ENCODE results near the gene ERMARD. TPM values are rescaled to one million over a fixed set of nuclear protein-coding genes. Genes with fewer than 3 reads are reported as not detected.

The ERMARD gene
- total RNA-seq, 4 donors from 2014 or later, result 12.0 to 30.5 (median 25.2) TPM

- H3K4me3 ChIP-seq (ENCODE audit: low read depth, poor library complexity, severe bottlenecking), result no peak overlapping the region
- intact Hi-C loops (cut with DNase I; ENCODE audit: low total_unique reads), result no loop called here
- TF ChIP-seq CTCF (IDR thresholded peaks at IDR 0.05) (no peak), POLR2A (IDR thresholded peaks at IDR 0.05) (no peak)
- WGBS, 2 donors, result 91 to 93% methylated on average over 12 of the region's 12 CpGs
- peak in 1 of 2 donors; percentile 40 for DNase-seq (ENCODE audit: low spot score in 2 of 2)
These were observed 74.3 kb downstream of the ERMARD start for GRCh38 chr6:169825558-169826225.

- no peak for DNase-seq (ENCODE audit: low spot score in 2 of 2)
- TF ChIP-seq POLR2A (IDR thresholded peaks at IDR 0.05), result no peak
- no peak for TF ChIP-seq CTCF (IDR thresholded peaks at IDR 0.05)
- intact Hi-C loops (cut with DNase I; ENCODE audit: low total_unique reads), result no loop called here
- H3K4me3 ChIP-seq (ENCODE audit: low read depth, poor library complexity, severe bottlenecking), result no peak overlapping the region
These were observed 75.3 kb downstream of the ERMARD start for GRCh38 chr6:169826697-169827096.

DNA sequence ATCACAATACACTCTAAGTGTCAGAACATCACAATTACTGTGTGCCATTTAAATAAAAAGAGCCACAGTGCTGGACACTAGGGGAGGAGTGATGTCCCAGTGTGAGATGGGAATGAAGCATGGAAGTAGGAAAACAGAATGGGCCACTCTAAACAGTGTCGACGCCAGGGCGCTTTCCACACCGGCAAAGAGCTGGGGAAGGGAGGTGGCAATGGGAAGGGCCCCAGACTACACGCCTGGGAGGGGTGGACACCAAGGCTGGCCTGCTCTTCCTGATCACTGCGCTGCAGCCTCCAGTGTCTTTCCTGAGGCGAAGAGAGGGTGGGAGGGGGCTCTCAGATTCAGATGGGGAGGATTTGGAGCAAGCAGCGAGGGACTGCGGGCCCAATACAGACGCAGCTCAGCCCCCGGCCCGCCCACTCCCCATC lies 75.9 kb downstream of the ERMARD start:
- TF ChIP-seq POLR2A (IDR thresholded peaks at IDR 0.05) (no peak), CTCF (IDR thresholded peaks at IDR 0.05) (no peak)
- intact Hi-C loops (cut with DNase I; ENCODE audit: low total_unique reads), result no loop called here
- peak in 1 of 2 donors; percentile 46 for DNase-seq (ENCODE audit: low spot score in 2 of 2)
- no peak overlapping the region for H3K4me3 ChIP-seq (ENCODE audit: low read depth, poor library complexity, severe bottlenecking)
- 74 to 77% methylated on average over 12 of the region's 12 CpGs for WGBS, 2 donors

GRCh38 chr6:169828176-169828575 lies 76.8 kb downstream of the ERMARD start:
- no peak overlapping the region for H3K4me3 ChIP-seq (ENCODE audit: low read depth, poor library complexity, severe bottlenecking)
- 72 to 76% methylated on average over 13 of the region's 13 CpGs for WGBS, 2 donors
- peak in 1 of 2 donors; percentile 79 for DNase-seq (ENCODE audit: low spot score in 2 of 2)
- intact Hi-C loops (cut with DNase I; ENCODE audit: low total_unique reads), result no loop called here
- TF ChIP-seq POLR2A (IDR thresholded peaks at IDR 0.05), result no peak
- TF ChIP-seq CTCF (IDR thresholded peaks at IDR 0.05), result no peak

DNA sequence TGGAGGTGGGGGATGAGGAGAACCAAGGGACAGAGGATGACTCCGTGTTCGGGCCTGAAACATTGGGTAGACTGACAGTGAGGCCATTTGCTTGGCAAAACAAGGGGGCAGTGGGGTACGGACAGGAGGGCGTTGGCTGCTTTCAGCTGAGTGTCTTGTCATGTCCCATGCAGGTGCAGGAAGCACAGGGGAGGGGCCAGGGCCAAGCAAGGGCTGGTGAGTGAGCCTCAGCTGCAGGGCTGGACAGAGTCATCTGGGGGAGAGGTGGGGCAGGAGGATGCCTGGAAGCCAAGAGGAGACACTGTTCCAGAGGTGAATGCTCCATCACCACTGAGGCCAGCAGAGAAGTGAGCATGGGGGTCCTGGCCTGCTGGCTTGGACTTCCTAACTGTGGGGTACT lies 78.4 kb downstream of the ERMARD start:
- intact Hi-C loops (cut with DNase I; ENCODE audit: low total_unique reads), result loop anchor here (5.0 to 10.0 kb wide), 3 partner anchors 455 to 703 kb away; no protein-coding TSS in a partner anchor
- WGBS, 2 donors, result 78 to 84% methylated on average over 4 of the region's 4 CpGs
- TF ChIP-seq CTCF (IDR thresholded peaks at IDR 0.05) (no peak), POLR2A (IDR thresholded peaks at IDR 0.05) (no peak)
- H3K4me3 ChIP-seq (ENCODE audit: low read depth, poor library complexity, severe bottlenecking), result no peak overlapping the region
- DNase-seq (ENCODE audit: low spot score in 2 of 2), result peak in 1 of 2 donors; percentile 68

- 60 to 75% methylated on average over 12 of the region's 12 CpGs for WGBS, 2 donors
- peak in 1 of 2 donors; percentile 76 for DNase-seq (ENCODE audit: low spot score in 2 of 2)
- no peak overlapping the region for H3K4me3 ChIP-seq (ENCODE audit: low read depth, poor library complexity, severe bottlenecking)
- TF ChIP-seq CTCF (IDR thresholded peaks at IDR 0.05) (no peak), POLR2A (IDR thresholded peaks at IDR 0.05) (no peak)
- intact Hi-C loops (cut with DNase I; ENCODE audit: low total_unique reads), result loop anchor here (5.0 to 10.0 kb wide), 3 partner anchors 454 to 701 kb away; no protein-coding TSS in a partner anchor
These were observed 79.5 kb downstream of the ERMARD start for GRCh38 chr6:169830876-169831275.

Data from lower leg skin (tissue), 4 donors.